Measurements from ENCODE around the gene GALNT9. TPM values are rescaled to one million over a fixed set of nuclear protein-coding genes. Genes with fewer than 3 reads are reported as not detected.

GALNT9 gene
- total and polyA plus RNA-seq, 8 donors = 0.15 to 3.1 (median 0.19) TPM; not detected in 5

DNA sequence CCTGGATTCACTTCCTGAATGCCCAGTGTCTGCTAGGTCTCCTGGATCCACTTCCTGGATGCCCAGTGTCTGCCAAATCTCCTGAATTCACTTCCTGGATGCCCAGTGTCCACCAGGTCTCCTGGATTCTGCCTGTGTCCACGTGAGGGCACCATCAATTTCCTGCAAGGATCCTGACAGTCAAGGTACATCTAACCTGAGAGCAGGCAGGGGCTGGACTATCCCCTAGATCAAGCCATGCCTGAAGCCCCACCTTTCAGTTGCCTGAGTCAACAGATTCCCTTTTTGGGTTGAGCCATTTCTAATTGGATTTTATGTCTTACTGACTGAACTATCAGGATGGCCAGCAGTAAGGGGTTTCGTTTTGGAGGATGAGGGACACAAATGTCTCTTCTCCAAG lies 49.5 kb downstream of the GALNT9 start:
- Histone ChIP-seq H3K27ac (no peak overlapping the region), H3K9me3 (no peaks in the 10 kb centered on the region), H3K4me3 (no peak overlapping the region), H3K4me1 (peaks cover 0 to 33% (median 18%) of the 10 kb centered on the region in 4 donors), H3K27me3 (peaks cover 0 to 100% (median 55%) of the 10 kb centered on the region in 3 donors), H3K36me3 (no peaks in the 10 kb centered on the region)
- 64 to 86% (median 72%) methylated on average over 2 of the region's 2 CpGs for WGBS, 5 donors
- no peak for DNase-seq
- intact Hi-C loops (cut with DNase I; ENCODE audit: low total_unique reads) = no loop called here
- TF ChIP-seq POLR2A (IDR thresholded peaks at IDR 0.05) = no peak
- TF ChIP-seq EP300 (IDR thresholded peaks at IDR 0.05) = no peak
- TF ChIP-seq POLR2AphosphoS5 (IDR thresholded peaks at IDR 0.05) = no peak
- TF ChIP-seq, protein P1, sequence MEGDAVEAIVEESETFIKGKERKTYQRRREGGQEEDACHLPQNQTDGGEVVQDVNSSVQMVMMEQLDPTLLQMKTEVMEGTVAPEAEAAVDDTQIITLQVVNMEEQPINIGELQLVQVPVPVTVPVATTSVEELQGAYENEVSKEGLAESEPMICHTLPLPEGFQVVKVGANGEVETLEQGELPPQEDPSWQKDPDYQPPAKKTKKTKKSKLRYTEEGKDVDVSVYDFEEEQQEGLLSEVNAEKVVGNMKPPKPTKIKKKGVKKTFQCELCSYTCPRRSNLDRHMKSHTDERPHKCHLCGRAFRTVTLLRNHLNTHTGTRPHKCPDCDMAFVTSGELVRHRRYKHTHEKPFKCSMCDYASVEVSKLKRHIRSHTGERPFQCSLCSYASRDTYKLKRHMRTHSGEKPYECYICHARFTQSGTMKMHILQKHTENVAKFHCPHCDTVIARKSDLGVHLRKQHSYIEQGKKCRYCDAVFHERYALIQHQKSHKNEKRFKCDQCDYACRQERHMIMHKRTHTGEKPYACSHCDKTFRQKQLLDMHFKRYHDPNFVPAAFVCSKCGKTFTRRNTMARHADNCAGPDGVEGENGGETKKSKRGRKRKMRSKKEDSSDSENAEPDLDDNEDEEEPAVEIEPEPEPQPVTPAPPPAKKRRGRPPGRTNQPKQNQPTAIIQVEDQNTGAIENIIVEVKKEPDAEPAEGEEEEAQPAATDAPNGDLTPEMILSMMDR (IDR thresholded peaks at IDR 0.05) = no peak

GRCh38 chr12:132279184-132279889 lies 50.1 kb downstream of the GALNT9 start:
- Histone ChIP-seq H3K36me3 (no peaks in the 10 kb centered on the region), H3K27ac (peak overlapping the region in 2 of 5 donors; percentile 9 to 14), H3K27me3 (peaks cover 0 to 100% (median 54%) of the 10 kb centered on the region in 3 donors), H3K4me1 (peaks cover 0 to 31% (median 18%) of the 10 kb centered on the region in 4 donors), H3K9me3 (no peaks in the 10 kb centered on the region), H3K4me3 (peak overlapping the region in 1 of 4 donors; percentile 18)
- intact Hi-C loops (cut with DNase I; ENCODE audit: low total_unique reads) = no loop called here
- TF ChIP-seq EP300 (IDR thresholded peaks at IDR 0.05) (no peak), POLR2A (IDR thresholded peaks at IDR 0.05) (no peak), POLR2AphosphoS5 (IDR thresholded peaks at IDR 0.05) (no peak)
- TF ChIP-seq, protein P1 (IDR thresholded peaks at IDR 0.05) = no peak
- DNase-seq = peak; percentile 49 to 92
- WGBS, 5 donors = 57 to 68% (median 62%) methylated on average over 14 to 18 of the region's 18 CpGs

- H3K27ac ChIP-seq = no peak overlapping the region
- TF ChIP-seq POLR2AphosphoS5 (IDR thresholded peaks at IDR 0.05) (no peak), POLR2A (IDR thresholded peaks at IDR 0.05) (no peak), EP300 (IDR thresholded peaks at IDR 0.05) (no peak)
- TF ChIP-seq, protein P1 (IDR thresholded peaks at IDR 0.05) = no peak
- intact Hi-C loops (cut with DNase I; ENCODE audit: low total_unique reads) = no loop called here
Measured at GRCh38 chr12:132278401-132279183, 50.8 kb downstream of the GALNT9 start.

GRCh38 chr12:132277949-132278348 lies 51.4 kb downstream of the GALNT9 start:
- intact Hi-C loops (cut with DNase I; ENCODE audit: low total_unique reads) = no loop called here
- peaks cover 0 to 99% (median 49%) of the 10 kb centered on the region in 3 donors for H3K27me3 ChIP-seq
- DNase-seq = no peak
- TF ChIP-seq, protein P1 (IDR thresholded peaks at IDR 0.05) = no peak
- TF ChIP-seq POLR2AphosphoS5 (IDR thresholded peaks at IDR 0.05) (no peak), EP300 (IDR thresholded peaks at IDR 0.05) (no peak), POLR2A (IDR thresholded peaks at IDR 0.05) (no peak)
- WGBS, 5 donors = 37 to 43% (median 40%) methylated on average over 11 to 12 of the region's 12 CpGs
- no peaks in the 10 kb centered on the region for H3K36me3 ChIP-seq
- H3K27ac ChIP-seq = no peak overlapping the region
- H3K9me3 ChIP-seq = no peaks in the 10 kb centered on the region
- peaks cover 0 to 38% (median 17%) of the 10 kb centered on the region in 4 donors for H3K4me1 ChIP-seq
- no peak overlapping the region for H3K4me3 ChIP-seq

More at GRCh38 chr12:132278401-132279183, 50.8 kb downstream of the GALNT9 start:
- Histone ChIP-seq H3K4me1 (peaks cover 0 to 38% (median 20%) of the 10 kb centered on the region in 4 donors), H3K4me3 (peak overlapping the region in 1 of 4 donors; percentile 18), H3K27me3 (peaks cover 0 to 100% (median 54%) of the 10 kb centered on the region in 3 donors), H3K9me3 (no peaks in the 10 kb centered on the region), H3K36me3 (no peaks in the 10 kb centered on the region)
- 58 to 77% (median 68%) methylated on average over 32 to 38 of the region's 38 CpGs for WGBS, 5 donors
- no peak for DNase-seq
